ENCODE data around the gene CDH13.

DNA sequence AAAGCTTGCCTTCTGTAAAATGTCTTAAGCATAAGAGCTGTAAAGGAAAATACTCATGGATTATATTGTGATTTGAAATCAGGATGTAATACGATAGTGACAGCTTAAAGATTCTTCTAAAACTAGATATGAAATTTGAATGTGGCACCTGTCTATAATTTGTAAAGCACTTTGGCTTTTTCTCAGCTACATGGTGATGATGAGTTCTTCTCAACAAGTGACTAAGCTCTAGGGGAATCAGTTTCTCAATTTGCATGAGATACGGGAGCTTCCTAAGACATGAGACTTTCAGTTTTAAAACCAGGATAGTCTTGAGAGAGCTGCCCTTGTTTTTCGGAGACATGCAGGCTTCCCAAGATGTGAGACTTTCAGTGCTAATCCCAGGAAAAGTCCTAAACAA, 439.2 kb downstream of the CDH13 start:
- TF ChIP-seq, protein P1, sequence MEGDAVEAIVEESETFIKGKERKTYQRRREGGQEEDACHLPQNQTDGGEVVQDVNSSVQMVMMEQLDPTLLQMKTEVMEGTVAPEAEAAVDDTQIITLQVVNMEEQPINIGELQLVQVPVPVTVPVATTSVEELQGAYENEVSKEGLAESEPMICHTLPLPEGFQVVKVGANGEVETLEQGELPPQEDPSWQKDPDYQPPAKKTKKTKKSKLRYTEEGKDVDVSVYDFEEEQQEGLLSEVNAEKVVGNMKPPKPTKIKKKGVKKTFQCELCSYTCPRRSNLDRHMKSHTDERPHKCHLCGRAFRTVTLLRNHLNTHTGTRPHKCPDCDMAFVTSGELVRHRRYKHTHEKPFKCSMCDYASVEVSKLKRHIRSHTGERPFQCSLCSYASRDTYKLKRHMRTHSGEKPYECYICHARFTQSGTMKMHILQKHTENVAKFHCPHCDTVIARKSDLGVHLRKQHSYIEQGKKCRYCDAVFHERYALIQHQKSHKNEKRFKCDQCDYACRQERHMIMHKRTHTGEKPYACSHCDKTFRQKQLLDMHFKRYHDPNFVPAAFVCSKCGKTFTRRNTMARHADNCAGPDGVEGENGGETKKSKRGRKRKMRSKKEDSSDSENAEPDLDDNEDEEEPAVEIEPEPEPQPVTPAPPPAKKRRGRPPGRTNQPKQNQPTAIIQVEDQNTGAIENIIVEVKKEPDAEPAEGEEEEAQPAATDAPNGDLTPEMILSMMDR (conservative IDR thresholded peaks at IDR 0.05): no peak
- no peak for TF ChIP-seq ZFX (IDR thresholded peaks at IDR 0.05)
